Upper lobe of left lung (tissue), 4 donors: ENCODE results near the gene LCE7A.

Source experiments
- CTCF ChIP-seq, 6 experiments: fragments of 450-650 bp in 4 of 6; fragments of 200-600 bp in 2 of 6; sonication (generic) in 2 of 6; IDR thresholded peaks; one replicate each; pipeline ENCODE4 v1.5.1; 2016 to 2019; ENCODE audit warnings: antibody characterized with exemption in 6 of 6
- EP300 ChIP-seq, 4 donors: sonication (generic); formaldehyde crosslinking; IDR thresholded peaks; one replicate each; pipeline ENCODE4 v1.5.1; 2017; ENCODE audit warnings: antibody characterized with exemption in 4 of 4, control low read depth in 2 of 4
- POLR2A ChIP-seq, 4 donors: fragments of 450-650 bp; IDR thresholded peaks; one replicate each; pipeline ENCODE4 v1.5.1; 2016 to 2017; ENCODE audit warnings: antibody characterized with exemption in 4 of 4, mild to moderate bottlenecking in 2 of 4

GRCh38 chr1:152886085-152886484 lies 26.3 kb downstream of the LCE7A start:
- TF ChIP-seq CTCF (IDR thresholded peaks at IDR 0.05) (no peak), POLR2A (IDR thresholded peaks at IDR 0.05) (no peak), EP300 (IDR thresholded peaks at IDR 0.05) (no peak)
